Stomach (tissue), 9 donors: Measurements from ENCODE around the gene NUB1. TPM values are rescaled to one million over a fixed set of nuclear protein-coding genes. Genes with fewer than 3 reads are reported as not detected.

Experiments used
- DNase-seq, 2 donors: peaks; one replicate each; pipeline versions ENCODE4 v3.0.0 to v3.0.0-alpha.2; 2013 to 2019
- H3K27ac ChIP-seq, 5 donors: fragments of 200-600 bp in 4 of 5; sonication (generic) in 4 of 5; one replicate each; pipeline ENCODE4 v1.5.1; 2013 to 2019; ENCODE audit warnings: mild to moderate bottlenecking in 1 of 5, moderate library complexity in 1 of 5
- H3K27me3 ChIP-seq, 3 donors: fragments of 200-600 bp; sonication (generic); one replicate each; pipeline ENCODE4 v1.5.1; 2017 to 2019; ENCODE audit warnings: mixed run types in 1 of 3
- H3K36me3 ChIP-seq, 4 donors: fragments of 200-600 bp; sonication (generic); 1 replicate in 3 of 4; 2 replicates in 1 of 4; pipeline ENCODE4 v1.5.1; 2016 to 2019
- H3K4me1 ChIP-seq, 4 donors: fragments of 200-600 bp; sonication (generic); one replicate each; pipeline ENCODE4 v1.5.1; 2016 to 2019
- H3K4me3 ChIP-seq, 4 donors: fragments of 200-600 bp; sonication (generic) in 3 of 4; one replicate each; pipeline ENCODE4 v1.5.1; 2016 to 2019; ENCODE audit warnings: mild to moderate bottlenecking in 1 of 4
- H3K9me3 ChIP-seq, 4 donors: fragments of 200-600 bp; sonication (generic); one replicate each; pipeline ENCODE4 v1.5.1; 2016 to 2019
- CTCF ChIP-seq, 7 experiments: fragments of 450-650 bp in 4 of 7; fragments of 200-600 bp in 3 of 7; sonication (generic) in 3 of 7; IDR thresholded peaks; one replicate each; pipeline ENCODE4 v1.5.1; 2016 to 2019; ENCODE audit warnings: antibody characterized with exemption in 7 of 7, control low read depth in 2 of 7, mild to moderate bottlenecking in 1 of 7
- EP300 ChIP-seq: sonication (generic); formaldehyde crosslinking; IDR thresholded peaks from one replicate; pipeline ENCODE4 v1.6.1; 2017; ENCODE audit warnings: antibody characterized with exemption
- POLR2A ChIP-seq, 4 donors: fragments of 450-650 bp; IDR thresholded peaks; one replicate each; pipeline ENCODE4 v1.6.1; 2016; ENCODE audit warnings: antibody characterized with exemption in 4 of 4, control low read depth in 2 of 4, mild to moderate bottlenecking in 1 of 4, moderate library complexity in 1 of 4
- POLR2AphosphoS5 ChIP-seq, 3 donors: sonication (generic); formaldehyde crosslinking; IDR thresholded peaks; one replicate each; pipeline ENCODE4 v1.6.1; 2016; ENCODE audit warnings: antibody characterized with exemption in 3 of 3
- WGBS, 5 donors: extraction: QIAGEN DNeasy Blood & Tissue Kit in 3 of 5; methylation state at CpG; one replicate each; pipeline versions ENCODE4 v1.1.5 to v1.1.7; 2013 to 2018; 5-methylcytosine and 5-hydroxymethylcytosine counted together
- intact Hi-C: fragments of 100-400 bp; cut with DNase I; formaldehyde crosslinking; loops from one replicate; pipeline ENCODE4 v1.15.1; 2023; ENCODE audit warnings: low total_unique reads
- polyA plus RNA-seq, 3 donors: library from polyadenylated mRNA; stranded (reverse); fragments of 200-250 nt; gene quantifications; one replicate each; pipeline ENCODE4 v1.2.3, GENCODE V29; 2013
- total RNA-seq, 5 donors: library from RNA; depleted of rRNA; stranded (reverse); fragments of >200 nt; gene quantifications; one replicate each; pipeline versions ENCODE4 v1.1.0 to v1.2.3, GENCODE V29; 2014 to 2016
- donor health status: healthy with polysubstance abuse.
- donor health status: Bipolar disorder and iron deficiency.
- donor health status: healthy.

Gene NUB1
- total and polyA plus RNA-seq, 8 donors: 16.3 to 121 (median 32.5) TPM

GRCh38 chr7:151372612-151373265 is 31.1 kb downstream of the NUB1 start:
- DNase-seq: no peak
- Histone ChIP-seq H3K4me1 (peaks cover 0 to 12% (median 4%) of the 10 kb centered on the region in 4 donors), H3K4me3 (no peak overlapping the region), H3K36me3 (peaks cover 48 to 92% (median 89%) of the 10 kb centered on the region in 4 donors), H3K27ac (no peak overlapping the region), H3K27me3 (no peaks in the 10 kb centered on the region), H3K9me3 (no peaks in the 10 kb centered on the region)
- intact Hi-C loops: no loop called here
- TF ChIP-seq EP300 (no peak), CTCF (IDR thresholded peaks at IDR 0.05) (no peak), POLR2A (IDR thresholded peaks at IDR 0.05) (no peak), POLR2AphosphoS5 (IDR thresholded peaks at IDR 0.05) (no peak)
- WGBS, 5 donors: 93 to 98% (median 94%) methylated on average over 10 of the region's 10 CpGs

DNA sequence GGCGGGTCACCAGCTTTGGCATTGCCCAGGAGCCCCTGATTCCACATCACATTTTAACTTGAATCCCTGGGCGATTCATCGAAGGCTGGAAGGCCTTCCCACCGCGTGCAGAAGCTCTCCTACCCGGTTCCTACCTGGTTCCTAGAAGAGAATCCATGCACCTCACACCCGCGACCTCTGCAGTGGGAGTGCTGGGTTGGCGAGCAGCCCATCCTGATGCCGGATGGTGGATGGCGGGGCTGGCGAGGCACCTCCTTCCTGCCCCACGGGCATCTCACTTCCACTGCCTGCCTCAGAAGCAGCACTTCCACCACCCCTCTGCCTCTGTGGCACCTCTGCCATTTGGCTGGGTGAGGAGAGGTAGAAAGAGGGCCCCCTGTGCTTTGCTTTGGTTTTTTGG is 32.0 kb downstream of the NUB1 start:
- Histone ChIP-seq H3K27me3 (no peaks in the 10 kb centered on the region), H3K36me3 (peaks cover 55 to 99% (median 96%) of the 10 kb centered on the region in 4 donors), H3K4me3 (no peak overlapping the region), H3K9me3 (no peaks in the 10 kb centered on the region), H3K27ac (no peak overlapping the region), H3K4me1 (peaks cover 0 to 4% (median 0%) of the 10 kb centered on the region in 4 donors)
- WGBS, 5 donors: 73 to 80% (median 75%) methylated on average over 10 to 13 of the region's 13 CpGs
- no peak for TF ChIP-seq POLR2AphosphoS5 (IDR thresholded peaks at IDR 0.05)
- intact Hi-C loops: no loop called here
- no peak for DNase-seq

DNA sequence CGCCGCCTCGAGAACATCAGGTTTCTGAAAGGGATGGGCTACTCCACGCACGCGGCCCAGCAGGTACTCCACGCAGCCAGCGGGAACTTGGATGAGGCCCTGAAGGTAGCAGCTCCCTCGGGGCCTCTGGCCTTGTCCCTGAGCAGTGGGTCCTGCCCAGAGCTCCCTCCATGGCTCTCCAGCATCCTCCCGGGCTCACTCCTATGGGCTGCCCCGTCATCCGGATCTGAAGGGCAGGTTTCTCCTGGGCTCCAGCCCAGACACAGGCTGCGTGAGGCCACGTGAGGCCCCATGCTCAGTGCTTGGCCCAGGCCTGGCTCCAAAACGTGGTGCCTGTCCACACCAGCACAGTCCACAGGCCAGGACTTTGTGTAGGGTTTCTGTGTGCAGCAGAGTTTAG is 32.5 kb downstream of the NUB1 start:
- TF ChIP-seq POLR2AphosphoS5 (IDR thresholded peaks at IDR 0.05) (no peak), EP300 (no peak), CTCF (IDR thresholded peaks at IDR 0.05) (no peak), POLR2A (IDR thresholded peaks at IDR 0.05) (no peak)
- 86 to 93% (median 89%) methylated on average over 12 to 15 of the region's 15 CpGs for WGBS, 5 donors
- no peaks in the 10 kb centered on the region for H3K27me3 ChIP-seq
- no peaks in the 10 kb centered on the region for H3K4me1 ChIP-seq
- H3K4me3 ChIP-seq: no peak overlapping the region
- DNase-seq: no peak
- H3K9me3 ChIP-seq: no peaks in the 10 kb centered on the region
- no peak overlapping the region for H3K27ac ChIP-seq
- intact Hi-C loops: no loop called here
- peaks cover 59 to 99% (median 96%) of the 10 kb centered on the region in 4 donors for H3K36me3 ChIP-seq

DNA sequence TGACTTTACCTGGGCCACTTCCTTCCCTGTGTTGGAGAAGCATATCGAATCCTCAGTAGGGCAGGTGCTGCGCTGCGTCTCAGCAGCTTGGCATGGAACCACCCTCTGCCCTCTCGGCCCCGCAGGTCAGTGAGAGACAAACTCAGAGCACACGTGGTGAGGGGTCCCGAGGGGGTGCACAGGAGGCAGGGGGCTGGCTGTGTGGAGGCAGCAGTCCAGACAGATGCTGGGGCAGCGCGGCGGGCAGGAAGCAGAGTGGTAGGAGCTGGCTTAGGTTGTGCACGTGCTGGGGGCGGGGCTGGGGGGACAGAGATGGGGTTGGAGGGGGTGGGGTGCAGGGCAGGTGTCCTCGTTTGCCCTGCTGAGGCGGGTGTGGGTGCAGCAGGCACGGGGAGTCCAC is 33.1 kb downstream of the NUB1 start:
- no peak for DNase-seq
- TF ChIP-seq POLR2A (IDR thresholded peaks at IDR 0.05): no peak
- no peak for TF ChIP-seq CTCF (IDR thresholded peaks at IDR 0.05)
- no peak for TF ChIP-seq POLR2AphosphoS5 (IDR thresholded peaks at IDR 0.05)
- TF ChIP-seq EP300: no peak
- intact Hi-C loops: no loop called here
- WGBS, 5 donors: 78 to 90% (median 83%) methylated on average over 15 of the region's 15 CpGs
- H3K36me3 ChIP-seq: peaks cover 59 to 97% (median 93%) of the 10 kb centered on the region in 4 donors
- no peaks in the 10 kb centered on the region for H3K27me3 ChIP-seq
- no peaks in the 10 kb centered on the region for H3K4me1 ChIP-seq
- H3K4me3 ChIP-seq: no peak overlapping the region
- H3K9me3 ChIP-seq: no peaks in the 10 kb centered on the region
- H3K27ac ChIP-seq: no peak overlapping the region
